ENCODE measurements around the gene ZNF805.
A peak's percentile ranks its signal among the peaks of the same experiment; 100 is the strongest.
"Not testable (repeated sequence)": the region's sequence is repeated elsewhere in the genome, so short reads cannot be mapped to it uniquely, and the experiment has no call there.

ZNF805 gene

DNA sequence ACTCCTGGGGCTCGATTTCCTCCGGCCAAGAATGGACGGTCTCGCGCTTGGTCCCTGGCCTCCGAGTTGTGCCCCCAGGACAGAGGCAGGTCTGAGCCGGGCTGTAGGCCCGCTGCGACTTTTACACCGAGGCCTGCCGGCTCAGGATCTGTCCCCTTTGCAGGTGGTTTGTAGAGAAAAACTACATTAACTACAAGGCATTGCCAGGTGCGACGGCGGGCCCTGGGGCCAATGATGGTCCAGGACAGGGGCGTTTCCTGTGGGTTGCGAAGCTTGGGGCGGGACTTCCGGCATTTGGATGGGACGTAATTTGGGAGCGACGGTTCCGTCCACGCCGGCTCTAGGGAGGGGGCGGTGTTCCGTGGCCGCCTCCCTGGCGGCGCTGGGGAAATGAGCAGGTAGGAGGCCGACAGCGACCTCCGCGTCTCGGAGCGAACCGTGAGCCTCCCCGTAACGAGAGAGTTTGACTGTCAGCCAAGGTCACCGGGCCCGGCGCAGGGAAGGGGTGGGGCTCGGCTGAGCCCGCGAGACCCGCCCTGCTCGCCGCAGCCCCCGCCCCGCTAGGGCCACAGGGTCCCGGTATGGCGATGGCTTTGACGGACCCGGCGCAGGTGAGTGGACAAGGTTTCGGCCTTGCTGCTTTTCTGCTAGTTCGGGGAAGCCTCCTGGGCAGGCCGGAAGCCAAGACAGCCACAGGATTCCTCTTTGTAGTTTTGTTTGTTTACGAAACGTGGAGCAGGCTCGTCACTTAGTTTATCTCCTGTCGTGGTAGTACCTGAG lies at the start of gene ZNF805:
TSS of gene ZNF805 (plus strand) at position 322 of the 780 bp plus-strand sequence. CDS start at position 582, 260 bp downstream.
- peak; percentile 92 for DNase-seq

DNA sequence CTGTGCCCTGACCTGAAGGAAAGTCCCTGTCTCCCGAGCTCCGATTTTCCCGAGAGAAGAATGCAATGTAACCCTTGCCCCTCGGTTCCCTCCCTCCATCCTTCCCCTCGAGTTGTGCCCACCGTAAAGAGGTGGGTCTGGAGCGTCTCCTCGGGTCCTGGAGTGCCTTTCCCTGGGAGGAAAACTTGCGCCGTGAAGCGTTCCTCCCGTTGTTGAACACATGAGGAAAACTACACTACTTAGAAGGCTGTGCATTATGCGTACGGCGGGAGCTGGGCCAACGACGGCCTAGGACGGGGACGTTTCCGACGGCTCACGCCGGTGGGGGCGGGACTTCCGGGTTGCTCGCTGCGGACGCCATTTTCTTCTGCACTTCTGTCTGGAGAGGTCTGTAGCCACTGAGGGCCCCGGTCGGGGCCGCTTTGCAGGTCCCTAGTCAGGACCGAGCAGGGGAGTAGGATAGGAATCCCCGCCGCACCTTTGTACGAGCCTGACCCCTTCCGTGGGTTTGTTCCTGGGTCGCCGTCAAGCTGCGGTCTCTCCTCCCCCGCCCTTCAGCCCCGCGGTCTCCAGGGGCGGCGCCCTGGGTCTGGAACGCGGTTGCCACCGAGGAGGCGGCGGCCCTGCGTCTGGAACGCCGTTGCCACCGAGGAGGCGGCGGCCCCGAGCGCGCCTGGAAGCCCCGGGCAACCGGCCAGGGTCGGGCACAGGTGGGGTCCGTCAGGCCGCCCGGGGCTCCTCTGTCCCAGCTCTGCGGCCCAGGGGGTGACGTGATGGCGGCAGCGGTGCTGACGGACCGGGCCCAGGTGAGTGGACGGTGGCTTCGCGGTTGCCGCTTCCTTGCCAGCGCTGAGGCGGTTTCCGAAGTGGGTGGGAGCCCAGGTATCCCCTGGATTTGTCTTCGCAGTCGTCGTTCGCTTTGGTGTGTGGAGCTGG lies 49.0 kb upstream of the ZNF805 start, which contains the start of gene ZNF264:
TSS of gene ZNF264 (plus strand) at position 360 of the 936 bp plus-strand sequence. CDS start at position 774, 414 bp downstream.
- peak; percentile 90 for DNase-seq

DNA sequence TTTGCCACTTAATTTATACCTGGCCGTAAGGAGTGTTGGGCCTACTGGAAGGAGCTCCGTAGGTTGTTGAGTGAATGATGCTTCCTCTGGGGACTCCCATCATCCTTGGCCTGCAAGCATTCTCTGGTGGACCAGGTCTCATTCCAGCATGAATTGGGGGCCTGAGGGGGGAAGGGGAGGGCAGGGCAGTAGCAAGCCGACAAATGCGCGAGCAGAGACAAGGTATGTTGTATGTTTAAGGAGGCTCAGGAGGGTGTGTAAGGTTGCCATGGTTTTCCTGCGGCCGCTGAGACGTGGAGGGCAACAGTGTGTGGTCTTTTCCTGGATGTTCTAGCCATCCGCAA lies 48.4 kb upstream of the ZNF805 start:
- no peak for DNase-seq

DNA sequence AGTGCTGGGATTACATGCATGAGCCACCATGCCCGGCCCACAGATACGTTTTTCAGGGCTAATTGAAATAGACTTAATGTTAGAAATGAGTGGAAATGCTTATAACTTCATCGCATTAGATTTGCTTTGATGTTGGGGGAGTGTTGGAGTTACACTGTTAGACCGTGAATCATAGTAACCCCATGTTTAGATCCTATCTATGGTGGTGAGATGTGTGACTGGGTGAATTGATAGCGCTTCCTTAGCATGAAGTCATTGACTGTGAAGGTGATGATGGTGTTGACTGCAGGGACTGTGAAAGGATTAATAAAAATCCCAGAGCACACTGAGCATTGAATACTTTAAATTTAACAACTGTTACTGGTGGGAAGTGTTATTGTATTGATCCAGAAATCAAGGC lies 47.4 kb upstream of the ZNF805 start:
- no peak for DNase-seq

DNA sequence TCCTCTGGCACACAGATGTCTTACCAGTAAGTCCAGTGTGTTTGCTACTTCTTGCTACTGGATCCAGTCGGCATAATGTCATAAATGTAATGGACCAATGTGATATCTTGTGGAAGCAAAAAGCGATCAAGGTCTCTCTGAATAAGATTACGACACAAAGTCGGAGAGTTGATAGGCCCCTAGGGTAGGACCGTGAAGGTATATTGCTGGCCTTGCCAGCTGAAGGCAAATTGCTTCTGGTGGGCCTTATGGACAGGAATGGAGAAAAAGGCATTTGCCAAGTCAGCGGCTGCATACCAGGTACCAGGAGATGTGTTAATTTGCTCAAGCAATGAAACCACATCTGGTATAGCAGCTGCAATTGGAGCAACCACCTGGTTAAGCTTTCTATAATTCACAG lies 42.6 kb upstream of the ZNF805 start:
- DNase-seq, result not testable (repeated sequence)

DNA sequence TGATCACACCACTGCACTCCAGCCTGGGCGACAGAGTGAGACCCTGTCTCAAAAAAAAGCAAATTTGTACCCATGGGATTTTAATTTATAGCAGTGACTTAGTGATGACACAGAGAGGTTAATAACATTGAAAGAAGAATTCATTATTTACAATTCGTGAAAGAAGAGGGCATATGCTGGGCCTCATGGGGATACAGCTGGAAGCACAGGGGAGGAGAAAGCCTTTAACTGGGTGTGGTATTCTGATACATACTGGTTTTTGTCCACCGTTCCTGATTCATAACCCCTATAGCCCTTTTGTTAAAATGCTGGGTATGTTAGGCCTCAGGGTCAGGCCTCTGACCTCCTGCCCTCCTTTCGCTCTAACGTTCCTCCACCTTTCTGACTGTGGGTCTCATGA lies 38.3 kb upstream of the ZNF805 start:
- no peak for DNase-seq

DNA sequence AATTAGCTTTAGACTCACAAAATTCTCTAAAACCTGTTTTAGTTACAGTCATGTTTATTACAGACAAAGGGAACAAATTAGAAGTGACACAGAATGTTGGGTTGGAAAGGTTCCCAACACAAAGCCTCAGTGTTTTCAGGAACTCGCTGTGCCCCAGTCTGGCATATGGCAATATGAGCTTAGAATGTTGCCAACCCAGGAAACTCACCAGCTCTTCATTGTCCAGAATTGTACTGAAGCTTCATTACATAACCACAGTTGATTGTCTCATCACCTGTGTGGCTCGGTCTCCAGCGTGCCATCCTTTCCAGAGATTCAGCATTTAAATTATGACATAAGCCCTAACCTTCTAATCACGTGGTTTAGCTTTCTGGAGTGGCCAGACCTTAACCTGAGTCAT lies 30.1 kb upstream of the ZNF805 start:
- no peak for DNase-seq

DNA sequence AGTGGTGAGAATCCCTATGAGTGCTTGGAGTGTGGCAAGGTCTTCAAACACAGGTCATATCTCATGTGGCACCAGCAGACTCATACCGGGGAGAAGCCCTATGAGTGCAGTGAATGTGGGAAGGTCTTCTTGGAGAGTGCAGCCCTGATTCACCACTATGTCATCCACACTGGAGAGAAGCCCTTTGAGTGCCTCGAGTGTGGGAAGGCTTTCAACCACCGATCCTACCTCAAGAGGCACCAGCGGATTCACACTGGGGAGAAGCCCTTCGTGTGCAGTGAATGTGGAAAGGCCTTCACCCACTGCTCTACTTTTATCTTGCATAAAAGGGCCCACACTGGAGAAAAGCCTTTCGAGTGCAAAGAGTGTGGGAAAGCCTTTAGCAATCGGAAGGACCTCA lies 28.3 kb upstream of the ZNF805 start:
- DNase-seq, result no peak

DNA sequence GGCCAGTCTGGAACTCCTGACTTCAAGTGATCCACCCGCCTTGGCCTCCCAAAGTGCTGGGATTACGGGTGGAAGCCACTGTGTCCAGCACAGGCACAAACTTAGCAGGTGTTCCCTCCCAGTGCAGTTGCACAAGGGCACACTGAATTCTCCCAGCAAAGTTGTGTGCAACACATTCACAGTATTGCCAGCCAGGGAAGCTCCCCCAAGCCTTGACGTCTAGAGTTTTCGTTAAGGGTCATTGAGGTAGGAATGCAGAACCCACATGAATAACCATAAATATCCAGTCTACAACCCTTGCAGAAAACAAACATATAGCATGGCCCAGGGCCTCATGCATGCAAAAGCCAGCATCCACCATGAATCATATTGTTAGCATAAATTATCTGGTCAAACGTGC lies 12.9 kb upstream of the ZNF805 start:
- DNase-seq, result no peak

DNA sequence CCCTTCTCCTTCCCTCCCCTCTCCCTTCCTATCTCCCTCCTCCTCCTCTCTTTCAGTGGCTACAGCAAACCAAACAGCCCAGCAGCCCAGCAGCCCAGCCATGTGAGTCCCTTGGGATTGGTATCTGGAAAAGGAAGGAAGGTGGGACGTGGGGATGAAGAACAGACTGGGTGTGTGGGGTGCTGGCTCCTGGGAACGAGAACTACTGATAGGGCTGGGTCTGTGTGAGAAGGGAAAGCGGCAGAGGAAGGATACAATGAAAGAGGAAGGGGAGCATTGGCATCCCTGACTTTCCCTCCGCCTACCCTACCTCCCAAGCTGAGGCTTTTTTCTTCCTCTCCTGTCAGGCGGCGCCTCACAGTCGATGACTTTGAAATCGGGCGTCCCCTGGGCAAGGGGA lies 8.7 kb upstream of the ZNF805 start:
- DNase-seq, result no peak

DNA sequence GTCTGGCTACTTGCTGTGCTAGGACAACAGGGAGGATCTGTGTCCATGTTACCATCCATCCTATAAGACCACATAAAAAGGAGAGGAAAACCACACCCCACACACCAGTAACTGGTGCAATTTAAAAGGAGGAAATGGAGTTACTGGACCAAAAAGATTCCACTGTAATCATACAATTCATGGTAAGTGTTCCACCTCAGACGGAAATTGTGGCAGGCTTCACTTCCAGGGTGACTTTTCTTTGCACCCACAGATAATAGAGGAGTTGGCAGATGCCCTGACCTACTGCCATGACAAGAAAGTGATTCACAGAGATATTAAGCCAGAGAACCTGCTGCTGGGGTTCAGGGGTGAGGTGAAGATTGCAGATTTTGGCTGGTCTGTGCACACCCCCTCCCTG lies 7.2 kb upstream of the ZNF805 start:
- no peak for DNase-seq

DNA sequence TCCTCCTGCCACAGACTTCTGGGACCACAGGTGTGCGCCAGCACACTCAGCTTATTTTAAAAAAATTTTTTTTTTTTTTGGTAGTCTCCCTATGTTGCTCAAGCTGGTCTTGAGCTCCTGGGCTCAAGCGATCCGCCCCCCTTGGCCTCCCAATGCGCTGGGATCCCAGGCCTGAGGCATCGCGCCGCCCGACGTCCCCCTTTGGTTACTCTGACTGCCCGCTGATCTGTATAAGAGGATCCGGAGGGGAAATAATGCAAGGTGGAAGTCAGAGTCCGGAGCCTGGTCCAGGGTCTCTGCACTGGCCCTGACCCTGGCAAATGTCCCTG lies 486 bp upstream of the ZNF805 start:
- no peak for DNase-seq

DNA sequence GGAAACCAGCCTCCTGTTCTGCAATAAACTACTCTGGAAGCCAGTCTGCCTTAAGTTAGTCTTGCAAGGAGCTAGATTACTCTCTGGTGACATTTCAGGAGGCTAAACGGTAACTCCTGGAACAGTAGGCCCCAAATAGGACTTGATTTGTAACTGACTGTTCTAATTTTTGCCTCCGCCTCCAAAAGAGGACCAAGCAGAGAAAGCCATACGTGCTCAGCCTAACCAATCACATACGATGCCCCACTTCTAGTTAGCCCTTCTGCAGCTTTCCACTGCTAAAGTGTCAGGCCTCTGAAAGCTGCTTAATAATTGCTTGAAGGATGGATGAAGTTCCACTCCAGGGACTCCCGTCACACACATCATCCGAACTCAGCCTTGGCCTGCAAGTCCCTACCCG lies 744 bp downstream of the ZNF805 start:
- DNase-seq, result no peak

DNA sequence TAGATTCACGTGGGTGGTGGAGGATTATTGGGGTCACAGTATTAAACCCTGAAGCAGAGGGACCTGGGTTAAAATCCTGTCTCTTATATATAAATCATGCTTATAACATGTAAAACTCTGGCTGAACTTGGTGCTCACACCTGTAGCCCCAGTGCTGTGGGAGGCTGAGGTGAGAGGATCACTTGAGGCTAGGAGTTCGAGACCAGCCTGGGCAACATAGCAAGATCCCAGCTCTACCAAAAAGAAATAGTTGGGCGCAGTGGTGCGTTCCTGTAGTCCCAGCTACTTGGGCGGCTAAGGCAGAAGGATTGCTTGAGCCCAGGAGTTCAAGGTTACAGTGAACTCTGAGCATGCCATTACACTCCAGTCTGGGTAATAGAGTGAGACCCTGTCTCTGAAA lies 2.4 kb downstream of the ZNF805 start:
- no peak for DNase-seq

DNA sequence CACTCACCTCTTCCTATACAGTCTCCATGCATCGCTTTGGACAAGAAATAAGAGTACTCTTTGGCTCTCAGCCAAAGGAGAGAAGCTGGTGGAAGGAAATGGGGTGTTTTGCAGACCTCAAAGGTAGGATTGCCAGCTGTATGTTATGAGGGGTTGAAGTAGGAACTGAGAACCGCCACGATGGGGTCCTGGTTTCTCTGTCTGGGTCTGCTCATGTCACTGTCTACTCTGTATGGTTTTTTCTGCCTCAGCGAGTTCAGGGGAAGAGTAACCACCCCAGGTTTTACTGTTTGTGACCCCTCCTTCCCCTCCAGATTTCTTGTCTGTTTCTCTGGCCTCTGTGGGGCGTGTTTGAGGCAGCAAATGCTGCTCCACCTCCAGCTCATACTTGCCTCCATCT lies 4.1 kb downstream of the ZNF805 start:
- DNase-seq, result no peak

DNA sequence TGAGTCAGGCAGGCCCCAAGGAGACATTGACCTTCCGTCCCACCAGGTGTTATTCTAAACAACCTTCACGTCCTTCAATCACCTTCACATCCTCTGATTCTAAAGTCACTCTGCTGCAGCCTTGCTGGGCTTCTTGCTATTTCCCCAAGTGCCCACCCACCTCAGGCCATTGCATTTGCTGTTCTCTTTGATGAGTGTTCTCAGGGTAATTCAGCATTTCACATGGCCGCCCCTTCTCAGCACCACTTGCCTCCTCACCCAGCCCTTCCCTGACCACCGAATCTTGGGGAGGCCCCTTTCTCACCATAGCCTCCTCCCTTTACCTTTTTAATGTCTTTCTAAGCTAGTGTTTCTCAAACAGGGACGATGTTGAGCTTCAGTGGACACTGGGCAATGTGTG lies 4.6 kb downstream of the ZNF805 start:
- no peak for DNase-seq

DNA sequence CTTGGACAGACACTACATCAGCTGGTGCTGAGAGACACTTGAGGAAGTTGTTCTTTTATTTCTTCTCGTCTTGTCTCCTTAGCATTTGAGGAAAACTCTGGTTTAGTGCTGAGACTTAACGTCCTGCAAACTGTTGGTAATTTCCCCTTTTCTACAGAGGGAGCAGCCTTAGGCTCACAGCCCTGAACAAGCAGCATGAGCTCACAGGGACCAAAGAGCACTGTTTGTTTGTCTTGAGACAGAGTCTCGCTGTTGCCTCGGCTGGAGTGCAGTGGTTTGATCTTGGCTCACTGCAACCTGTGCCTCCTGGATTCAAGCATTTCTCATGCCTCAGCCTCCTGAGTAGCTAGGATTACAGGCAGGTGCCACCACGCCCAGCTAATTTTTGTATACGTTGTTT lies 5.5 kb downstream of the ZNF805 start:
- DNase-seq, result no peak

DNA sequence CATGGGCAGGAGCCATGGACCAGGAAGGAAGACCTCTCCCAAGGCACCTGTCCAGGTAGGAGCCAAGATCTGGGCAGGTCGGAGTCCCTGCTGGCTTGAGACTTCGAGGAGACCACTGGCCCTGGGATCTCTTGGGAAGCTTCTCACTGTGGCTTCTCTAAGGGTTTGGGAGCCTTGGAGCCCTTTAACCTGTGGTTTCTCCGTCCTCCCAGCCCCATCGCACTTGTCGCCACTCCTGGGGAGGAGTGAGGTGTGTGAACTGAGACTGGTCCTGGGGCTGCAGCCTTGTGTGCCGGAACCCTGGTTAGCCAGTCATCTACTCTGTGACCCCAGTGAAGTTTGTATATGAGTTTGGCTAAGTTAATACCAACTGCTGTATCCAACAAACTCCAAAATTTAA lies 8.2 kb downstream of the ZNF805 start:
- DNase-seq, result no peak

DNA sequence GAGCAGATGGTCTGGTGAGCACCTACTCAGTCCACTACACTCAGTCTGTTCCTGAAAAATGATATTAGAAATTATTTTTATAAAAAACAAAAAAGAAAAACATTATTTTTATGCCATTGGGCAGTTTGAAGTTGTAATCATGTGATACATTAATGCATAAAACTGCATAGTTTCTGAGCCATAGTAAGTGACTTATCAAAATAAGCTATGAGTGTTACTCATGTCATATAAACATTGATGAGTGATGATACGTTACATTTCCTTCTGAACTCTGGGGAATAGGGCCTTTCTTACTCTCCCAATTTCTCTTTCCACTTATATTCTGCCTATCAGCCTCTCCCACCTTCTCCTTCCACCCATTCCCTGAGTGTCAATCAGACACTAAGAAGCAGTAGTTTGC lies 8.9 kb downstream of the ZNF805 start:
- no peak for DNase-seq

DNA sequence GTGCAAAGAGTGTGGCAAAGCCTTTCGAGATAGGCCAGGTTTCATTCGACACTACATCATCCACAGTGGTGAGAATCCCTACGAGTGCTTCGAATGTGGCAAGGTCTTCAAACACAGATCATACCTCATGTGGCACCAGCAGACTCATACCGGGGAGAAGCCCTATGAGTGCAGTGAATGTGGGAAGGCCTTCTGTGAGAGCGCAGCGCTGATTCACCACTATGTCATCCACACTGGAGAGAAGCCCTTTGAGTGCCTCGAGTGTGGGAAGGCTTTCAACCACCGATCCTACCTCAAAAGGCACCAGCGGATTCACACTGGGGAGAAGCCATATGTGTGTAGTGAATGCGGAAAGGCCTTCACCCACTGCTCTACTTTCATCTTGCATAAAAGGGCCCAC lies 13.3 kb downstream of the ZNF805 start:
- DNase-seq, result not testable (repeated sequence)

DNA sequence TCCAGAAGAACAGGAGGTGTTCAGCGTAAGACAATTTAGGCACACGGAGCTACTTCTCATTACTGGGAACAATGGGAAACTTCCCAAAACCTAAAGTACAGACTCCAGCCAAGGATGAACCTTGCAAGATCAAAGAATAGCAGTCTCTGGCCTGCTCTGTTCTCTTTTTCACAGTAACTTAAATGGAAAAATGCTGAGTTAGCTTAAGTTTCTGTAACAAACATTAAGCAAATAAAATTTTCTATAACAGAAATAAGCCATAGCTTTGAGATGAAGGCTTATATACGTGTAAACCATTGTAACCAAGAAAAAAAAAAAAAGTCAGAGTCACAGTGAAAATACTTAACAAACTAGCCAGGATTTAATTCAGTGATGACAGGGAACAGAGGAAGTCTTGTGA lies 21.6 kb downstream of the ZNF805 start:
- DNase-seq, result no peak

DNA sequence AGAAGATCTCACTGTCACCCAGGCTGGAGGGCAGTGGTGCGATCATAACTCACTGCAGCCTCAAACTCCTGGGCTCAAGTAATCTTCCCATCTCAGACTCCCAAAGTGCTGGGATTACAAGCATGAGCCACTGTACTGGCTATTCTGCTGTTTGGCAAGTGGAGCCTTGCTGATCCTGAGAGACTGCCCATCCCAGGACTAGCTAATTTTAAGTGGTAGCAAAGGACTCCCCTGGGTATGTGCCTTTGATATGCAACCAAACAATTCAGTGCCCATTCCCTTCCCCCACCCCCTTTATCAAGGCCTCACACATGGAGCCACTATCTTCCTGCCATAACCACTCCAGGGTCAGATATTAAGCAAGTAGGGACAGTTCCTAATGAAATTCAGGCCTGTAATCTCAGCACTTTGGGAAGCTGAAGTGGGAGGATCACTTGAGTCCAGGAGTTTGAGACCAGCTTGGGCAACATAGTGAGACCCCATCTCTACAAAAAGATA lies 22.9 kb downstream of the ZNF805 start:
- DNase-seq, result no peak

DNA sequence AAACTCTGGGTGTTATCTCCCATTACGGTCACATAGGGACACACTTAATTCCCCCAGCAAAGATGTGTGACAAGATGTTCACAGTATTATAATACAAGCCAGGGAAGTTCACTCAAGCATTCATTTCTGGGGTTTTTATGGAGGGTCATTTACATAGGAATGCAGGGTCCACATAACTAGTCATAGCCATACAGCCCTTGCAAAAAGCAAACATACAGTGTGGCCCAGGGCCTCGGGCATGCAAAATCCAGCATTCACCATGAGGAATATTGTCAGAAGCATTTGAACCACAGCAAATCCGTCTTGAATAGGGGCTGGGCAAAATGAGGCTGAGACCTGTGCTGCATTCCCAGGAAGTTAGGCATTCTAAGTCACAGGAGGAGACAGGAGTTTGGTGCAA lies 26.9 kb downstream of the ZNF805 start:
- no peak for DNase-seq
